GM12865 (cell line): ENCODE data around the gene NKAIN4.

Experiments used
- DNase-seq: peaks from one replicate; pipeline ENCODE4 v3.0.0; 2010; ENCODE audit warnings: low read depth
- H3K4me3 ChIP-seq: 2 replicates; pipeline ENCODE4 v1.5.1; 2011; ENCODE audit warnings: mild to moderate bottlenecking, low read depth, low read length, control low read depth
- CTCF ChIP-seq: IDR thresholded peaks from 2 replicates; pipeline ENCODE4 v1.5.1; 2011; ENCODE audit warnings: low read length, control low read depth, low read depth, inconsistent platforms; ENCODE audit not compliant: insufficient read depth; ENCODE audit errors: missing control alignments

The NKAIN4 gene

GRCh38 chr20:63220696-63221399, 33.4 kb downstream of the NKAIN4 start:
- no peak for TF ChIP-seq CTCF
- H3K4me3 ChIP-seq = no peak overlapping the region
- no peak for DNase-seq

- DNase-seq = no peak
- no peak for TF ChIP-seq CTCF
- H3K4me3 ChIP-seq = no peak overlapping the region
These were observed 34.3 kb downstream of the NKAIN4 start for GRCh38 chr20:63219866-63220521.

GRCh38 chr20:63219447-63219821, 34.8 kb downstream of the NKAIN4 start:
- no peak overlapping the region for H3K4me3 ChIP-seq
- TF ChIP-seq CTCF = no peak
- DNase-seq = no peak

- no peak overlapping the region for H3K4me3 ChIP-seq
- TF ChIP-seq CTCF = no peak
- no peak for DNase-seq
These were observed 35.4 kb downstream of the NKAIN4 start for GRCh38 chr20:63218701-63219446.

GRCh38 chr20:63217706-63218105, 36.6 kb downstream of the NKAIN4 start:
- TF ChIP-seq CTCF = no peak
- DNase-seq = no peak
- no peak overlapping the region for H3K4me3 ChIP-seq

GRCh38 chr20:63216849-63217471, 37.3 kb downstream of the NKAIN4 start:
- DNase-seq = no peak

More at GRCh38 chr20:63216849-63217471, 37.3 kb downstream of the NKAIN4 start:
- H3K4me3 ChIP-seq = peak overlapping the region; percentile 83
- TF ChIP-seq CTCF = no peak
